HL-60 (cell line): ENCODE results near the gene ENDOU.
A peak's percentile ranks its signal among the peaks of the same experiment; 100 is the strongest.

Experiments
- DNase-seq, 2 experiments: peaks; one replicate each; pipeline ENCODE4 v3.0.0-alpha.2; 2010 to 2020; ENCODE audit warnings: low read depth in 1 of 2, low spot score in 1 of 2
- H3K27ac ChIP-seq: fragments of 250-450 bp; sonication (Bioruptor Pico); replicated peaks from 2 replicates; pipeline ENCODE4 v1.5.1; 2020; ENCODE audit warnings: mild to moderate bottlenecking, moderate library complexity
- H3K27me3 ChIP-seq: fragments of 250-450 bp; sonication (Bioruptor Pico); 2 replicates; pipeline ENCODE4 v1.5.1; 2021; ENCODE audit warnings: mild to moderate bottlenecking, moderate library complexity; ENCODE audit not compliant: insufficient read depth, poor library complexity, severe bottlenecking
- H3K4me3 ChIP-seq: replicated peaks from 2 replicates; pipeline ENCODE4 v1.5.1; 2011; ENCODE audit warnings: mild to moderate bottlenecking, control low read depth, low read length; ENCODE audit not compliant: insufficient read depth
- CTCF ChIP-seq: IDR thresholded peaks from one replicate; pipeline ENCODE4 v1.5.1; 2011; ENCODE audit warnings: low read length, control low read depth, inconsistent platforms; ENCODE audit not compliant: insufficient read depth
- GABPA ChIP-seq: IDR thresholded peaks from 2 replicates; pipeline ENCODE4 v1.6.1; 2012; ENCODE audit warnings: low read depth
- POLR2AphosphoS5 ChIP-seq: IDR thresholded peaks from 2 replicates; pipeline ENCODE4 v1.6.1; 2012; ENCODE audit warnings: low read depth
- REST ChIP-seq: IDR thresholded peaks from 2 replicates; pipeline ENCODE4 v1.6.1; 2012; ENCODE audit warnings: low read depth; ENCODE audit not compliant: insufficient replicate concordance
- SPI1 ChIP-seq: IDR thresholded peaks from 2 replicates; pipeline ENCODE4 v1.6.1; 2012; ENCODE audit warnings: low read depth, mild to moderate bottlenecking, borderline replicate concordance

ENDOU gene

GRCh38 chr12:47754126-47754525 lies 28.8 kb upstream of the ENDOU start:
- TF ChIP-seq POLR2AphosphoS5 (no peak), REST (no peak), SPI1 (no peak), GABPA (no peak), CTCF (no peak)
- H3K27me3 ChIP-seq, result no peaks in the 10 kb centered on the region
- H3K27ac ChIP-seq, result no peak overlapping the region
- no peak for DNase-seq
- no peak overlapping the region for H3K4me3 ChIP-seq

GRCh38 chr12:47753021-47754001 lies 28.0 kb upstream of the ENDOU start:
- H3K27ac ChIP-seq, result no peak overlapping the region
- H3K27me3 ChIP-seq, result no peaks in the 10 kb centered on the region
- H3K4me3 ChIP-seq, result no peak overlapping the region
- no peak for TF ChIP-seq SPI1
- no peak for TF ChIP-seq POLR2AphosphoS5
- no peak for TF ChIP-seq GABPA
- TF ChIP-seq CTCF, result no peak
- TF ChIP-seq REST, result no peak
- DNase-seq, result peak in 1 of 2 experiments; percentile 22

- H3K27ac ChIP-seq, result no peak overlapping the region
- no peak for DNase-seq
- no peaks in the 10 kb centered on the region for H3K27me3 ChIP-seq
- H3K4me3 ChIP-seq, result no peak overlapping the region
- TF ChIP-seq POLR2AphosphoS5 (no peak), CTCF (no peak), GABPA (no peak), SPI1 (no peak), REST (no peak)
Measured at GRCh38 chr12:47752552-47752951, 27.3 kb upstream of the ENDOU start.
